B cell (primary cell): Measurements from ENCODE around the gene PRLH.

Experiments
- EZH2 ChIP-seq: IDR thresholded peaks from 2 replicates; pipeline ENCODE4 v1.6.1; 2012; ENCODE audit warnings: borderline replicate concordance, low read depth, mild to moderate bottlenecking, moderate library complexity, low read length; ENCODE audit not compliant: insufficient read depth, poor library complexity, severe bottlenecking
- TF ChIP-seq, protein P1 (sequence below): fragments of 200-600 bp; IDR thresholded peaks from one replicate; pipeline ENCODE4 v1.8.0; 2022; ENCODE audit warnings: antibody characterized with exemption, mild to moderate bottlenecking

- TF ChIP-seq, protein P1, sequence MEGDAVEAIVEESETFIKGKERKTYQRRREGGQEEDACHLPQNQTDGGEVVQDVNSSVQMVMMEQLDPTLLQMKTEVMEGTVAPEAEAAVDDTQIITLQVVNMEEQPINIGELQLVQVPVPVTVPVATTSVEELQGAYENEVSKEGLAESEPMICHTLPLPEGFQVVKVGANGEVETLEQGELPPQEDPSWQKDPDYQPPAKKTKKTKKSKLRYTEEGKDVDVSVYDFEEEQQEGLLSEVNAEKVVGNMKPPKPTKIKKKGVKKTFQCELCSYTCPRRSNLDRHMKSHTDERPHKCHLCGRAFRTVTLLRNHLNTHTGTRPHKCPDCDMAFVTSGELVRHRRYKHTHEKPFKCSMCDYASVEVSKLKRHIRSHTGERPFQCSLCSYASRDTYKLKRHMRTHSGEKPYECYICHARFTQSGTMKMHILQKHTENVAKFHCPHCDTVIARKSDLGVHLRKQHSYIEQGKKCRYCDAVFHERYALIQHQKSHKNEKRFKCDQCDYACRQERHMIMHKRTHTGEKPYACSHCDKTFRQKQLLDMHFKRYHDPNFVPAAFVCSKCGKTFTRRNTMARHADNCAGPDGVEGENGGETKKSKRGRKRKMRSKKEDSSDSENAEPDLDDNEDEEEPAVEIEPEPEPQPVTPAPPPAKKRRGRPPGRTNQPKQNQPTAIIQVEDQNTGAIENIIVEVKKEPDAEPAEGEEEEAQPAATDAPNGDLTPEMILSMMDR = no peak
- no peak for TF ChIP-seq EZH2
Observed at GRCh38 chr2:237533668-237534161, 32.7 kb upstream of the PRLH start.
